NK-92 (cell line): ENCODE measurements around the gene MRPL51.

ENCODE experiments used
- DNase-seq: peaks from one replicate; lab custom pipeline; 2025; ENCODE audit not compliant: unreplicated experiment; lab: John Stamatoyannopoulos, UW

The MRPL51 gene

GRCh38 chr12:6462234-6462995, 30.6 kb downstream of the MRPL51 start:
- no peak for DNase-seq

DNA sequence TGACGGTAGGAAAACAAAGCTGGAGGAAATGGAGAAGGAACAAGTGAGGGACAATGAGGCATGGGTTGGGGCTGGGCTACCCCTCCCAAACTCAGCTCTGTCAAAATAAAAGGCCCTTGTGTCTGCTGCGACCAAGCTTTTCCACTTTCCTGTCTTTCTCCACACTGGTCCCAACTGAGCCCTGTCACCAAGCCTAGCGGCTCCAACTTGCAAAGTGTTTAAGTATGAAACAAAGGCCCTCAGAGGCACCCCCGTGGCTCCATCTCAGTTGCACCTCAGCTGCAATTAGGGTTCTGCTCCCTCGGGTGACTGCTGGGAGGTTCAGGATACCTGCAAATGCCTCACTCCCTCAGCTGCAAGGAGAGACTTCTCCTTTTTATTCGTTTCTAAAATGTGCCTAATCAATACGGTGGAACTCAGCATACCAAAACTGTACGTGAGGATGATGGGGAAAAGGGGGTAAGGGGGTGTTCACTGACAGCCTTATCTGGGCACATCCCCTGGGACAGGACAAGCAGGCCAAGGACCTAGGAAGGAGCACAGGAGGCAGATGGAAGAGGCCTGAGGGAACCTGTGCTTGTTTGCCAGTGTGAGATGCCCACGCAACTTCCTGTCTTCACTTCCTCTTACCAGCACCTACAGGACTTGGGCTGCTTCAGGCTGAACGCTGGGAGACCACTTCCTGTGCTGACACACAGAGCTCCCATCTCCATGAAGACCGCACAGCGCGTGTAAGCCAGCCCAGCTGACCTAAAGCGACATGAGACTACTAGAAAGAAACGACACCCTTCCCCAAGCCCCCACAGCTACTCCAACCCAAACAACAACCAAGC, 31.4 kb downstream of the MRPL51 start:
- peak; percentile 17 for DNase-seq

DNA sequence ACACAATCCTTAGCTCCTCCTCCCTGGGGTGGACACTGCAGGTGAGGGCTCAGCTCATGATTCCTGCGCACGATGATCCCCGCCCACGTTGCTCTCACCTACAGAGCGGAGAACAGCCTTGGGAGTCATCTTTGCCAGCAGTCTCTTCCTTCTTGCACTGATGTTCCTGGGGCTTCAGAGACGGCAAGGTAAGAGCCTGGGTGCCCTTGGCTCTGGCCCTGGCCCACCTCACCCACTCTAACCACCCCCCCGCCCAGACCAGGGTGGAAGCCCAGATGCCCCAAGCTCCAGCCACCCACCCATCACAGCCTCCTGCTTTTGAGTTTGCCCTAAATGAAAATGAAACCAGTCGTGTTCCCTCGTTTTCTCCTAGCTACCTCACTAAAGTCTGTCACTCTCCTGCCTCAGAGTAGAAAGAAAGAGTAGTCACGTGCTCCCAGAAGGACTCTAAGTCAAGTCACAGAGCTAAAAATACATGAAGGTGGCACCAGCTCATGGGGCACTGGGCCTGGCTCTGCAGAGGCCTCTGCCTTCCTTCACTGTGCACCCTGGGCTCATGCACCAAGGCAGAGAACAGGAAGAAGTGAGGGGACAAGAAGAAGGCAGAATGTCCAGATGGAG, 32.2 kb downstream of the MRPL51 start:
- no peak for DNase-seq

- DNase-seq: no peak
These were observed 34.1 kb downstream of the MRPL51 start for GRCh38 chr12:6459004-6459337.

GRCh38 chr12:6458281-6459003, 34.6 kb downstream of the MRPL51 start:
- DNase-seq: no peak

DNA sequence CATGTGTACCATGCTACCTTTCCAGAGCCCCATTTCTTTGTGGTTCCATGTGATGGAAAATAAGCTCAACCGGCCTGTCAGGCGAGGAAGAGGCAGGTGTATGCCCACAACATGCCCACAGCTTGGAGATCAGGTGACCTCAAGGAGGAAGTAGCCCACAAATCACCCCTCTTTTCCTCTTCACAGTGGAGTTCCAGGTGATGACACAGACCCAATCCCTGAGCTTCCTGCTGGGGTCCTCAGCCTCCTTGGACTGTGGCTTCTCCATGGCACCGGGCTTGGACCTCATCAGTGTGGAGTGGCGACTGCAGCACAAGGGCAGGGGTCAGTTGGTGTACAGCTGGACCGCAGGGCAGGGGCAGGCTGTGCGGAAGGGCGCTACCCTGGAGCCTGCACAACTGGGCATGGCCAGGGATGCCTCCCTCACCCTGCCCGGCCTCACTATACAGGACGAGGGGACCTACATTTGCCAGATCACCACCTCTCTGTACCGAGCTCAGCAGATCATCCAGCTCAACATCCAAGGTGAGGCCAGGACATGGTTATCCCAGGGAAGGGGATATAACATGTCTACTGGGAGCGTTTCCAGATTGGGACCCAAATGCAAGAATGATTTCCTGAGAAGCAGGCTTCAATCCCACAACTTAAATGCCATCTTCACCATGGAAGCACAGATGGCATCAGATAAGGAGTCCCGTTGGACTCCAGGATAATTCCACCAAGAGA, 35.7 kb downstream of the MRPL51 start:
- DNase-seq: no peak

DNA sequence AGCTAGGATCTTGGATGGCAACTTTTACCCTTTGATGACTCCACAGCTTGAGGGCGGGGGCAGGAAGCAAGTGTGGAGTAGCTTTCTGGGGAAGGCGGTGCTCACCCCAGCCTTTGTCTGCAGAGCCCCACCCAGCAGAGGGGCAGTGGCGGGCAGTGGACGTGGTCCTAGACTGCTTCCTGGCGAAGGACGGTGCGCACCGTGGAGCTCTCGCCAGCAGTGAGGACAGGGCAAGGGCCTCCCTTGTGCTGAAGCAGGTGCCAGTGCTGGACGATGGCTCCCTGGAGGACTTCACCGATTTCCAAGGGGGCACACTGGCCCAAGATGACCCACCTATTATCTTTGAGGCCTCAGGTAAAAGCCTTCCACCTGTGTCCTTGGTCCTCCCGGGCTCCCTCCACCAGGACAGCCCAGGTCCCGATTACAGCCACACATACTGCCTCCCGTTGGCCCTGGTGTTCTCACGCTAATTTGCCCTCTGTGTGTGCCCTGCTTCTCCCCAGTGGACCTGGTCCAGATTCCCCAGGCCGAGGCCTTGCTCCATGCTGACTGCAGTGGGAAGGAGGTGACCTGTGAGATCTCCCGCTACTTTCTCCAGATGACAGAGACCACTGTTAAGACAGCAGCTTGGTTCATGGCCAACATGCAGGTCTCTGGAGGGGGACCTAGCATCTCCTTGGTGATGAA, 40.0 kb downstream of the MRPL51 start:
- no peak for DNase-seq

DNA sequence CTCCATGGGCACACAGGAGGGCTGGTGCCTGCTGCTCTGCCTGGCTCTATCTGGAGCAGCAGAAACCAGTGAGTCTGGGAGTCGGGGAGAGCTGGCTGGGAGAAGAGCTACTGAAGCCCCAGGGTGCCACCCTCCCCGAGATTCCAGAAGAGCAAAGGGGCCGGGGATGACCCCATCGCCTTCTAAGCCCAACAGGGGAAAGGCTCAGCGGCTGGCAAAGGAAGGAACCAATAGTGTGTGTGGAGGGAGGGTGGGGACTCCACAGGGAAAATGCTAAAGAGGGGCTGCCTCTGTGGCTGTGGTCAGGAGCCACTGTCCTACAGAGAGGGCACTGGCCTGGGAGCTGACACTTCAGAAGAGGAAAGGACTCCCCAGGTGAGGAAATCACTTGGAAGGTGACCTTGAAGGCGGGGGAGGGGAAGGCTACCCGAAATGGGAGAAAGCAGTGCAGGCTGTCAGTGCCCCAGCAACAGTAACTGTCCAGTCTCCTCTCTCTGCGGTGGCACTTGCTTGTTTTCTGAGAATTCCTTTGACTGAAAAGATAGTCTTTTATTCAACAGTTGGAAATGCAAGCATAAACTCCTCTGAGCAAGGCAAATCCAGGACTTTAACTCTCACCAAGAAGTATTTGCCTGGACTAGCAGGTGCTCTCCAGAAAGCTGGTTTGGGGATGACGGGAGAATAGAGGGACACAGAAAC, 40.7 kb downstream of the MRPL51 start:
- no peak for DNase-seq

- peak; percentile 22 for DNase-seq
These were observed 41.5 kb downstream of the MRPL51 start, which contains the start of gene TAPBPL for GRCh38 chr12:6451348-6452244. TSS of gene TAPBPL (plus strand) at chr12:6452042. CDS start at chr12:6452249, 207 bp downstream.

DNA sequence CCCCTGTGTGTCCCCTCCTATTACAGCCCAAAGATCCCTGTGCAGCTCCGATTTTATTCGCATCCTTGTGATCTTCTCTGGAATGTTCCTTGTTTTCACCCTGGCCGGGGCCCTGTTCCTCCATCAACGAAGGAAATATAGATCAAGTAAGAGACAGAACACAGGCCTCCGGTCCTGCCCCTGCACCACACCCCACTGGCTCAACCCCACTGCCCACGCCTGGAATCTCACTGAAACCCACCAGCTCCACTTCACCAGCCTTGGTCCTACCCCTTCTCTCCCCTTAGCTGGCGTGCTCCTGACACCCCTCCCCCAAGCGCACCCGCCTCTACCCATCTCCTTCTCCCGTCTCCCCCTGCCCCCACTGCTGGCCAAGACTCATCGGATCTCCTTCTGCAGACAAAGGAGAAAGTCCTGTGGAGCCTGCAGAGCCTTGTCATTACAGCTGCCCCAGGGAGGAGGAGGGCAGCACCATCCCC, 42.2 kb downstream of the MRPL51 start:
- DNase-seq: no peak

- DNase-seq: no peak
These were observed 42.8 kb downstream of the MRPL51 start for GRCh38 chr12:6450091-6450868.

DNA sequence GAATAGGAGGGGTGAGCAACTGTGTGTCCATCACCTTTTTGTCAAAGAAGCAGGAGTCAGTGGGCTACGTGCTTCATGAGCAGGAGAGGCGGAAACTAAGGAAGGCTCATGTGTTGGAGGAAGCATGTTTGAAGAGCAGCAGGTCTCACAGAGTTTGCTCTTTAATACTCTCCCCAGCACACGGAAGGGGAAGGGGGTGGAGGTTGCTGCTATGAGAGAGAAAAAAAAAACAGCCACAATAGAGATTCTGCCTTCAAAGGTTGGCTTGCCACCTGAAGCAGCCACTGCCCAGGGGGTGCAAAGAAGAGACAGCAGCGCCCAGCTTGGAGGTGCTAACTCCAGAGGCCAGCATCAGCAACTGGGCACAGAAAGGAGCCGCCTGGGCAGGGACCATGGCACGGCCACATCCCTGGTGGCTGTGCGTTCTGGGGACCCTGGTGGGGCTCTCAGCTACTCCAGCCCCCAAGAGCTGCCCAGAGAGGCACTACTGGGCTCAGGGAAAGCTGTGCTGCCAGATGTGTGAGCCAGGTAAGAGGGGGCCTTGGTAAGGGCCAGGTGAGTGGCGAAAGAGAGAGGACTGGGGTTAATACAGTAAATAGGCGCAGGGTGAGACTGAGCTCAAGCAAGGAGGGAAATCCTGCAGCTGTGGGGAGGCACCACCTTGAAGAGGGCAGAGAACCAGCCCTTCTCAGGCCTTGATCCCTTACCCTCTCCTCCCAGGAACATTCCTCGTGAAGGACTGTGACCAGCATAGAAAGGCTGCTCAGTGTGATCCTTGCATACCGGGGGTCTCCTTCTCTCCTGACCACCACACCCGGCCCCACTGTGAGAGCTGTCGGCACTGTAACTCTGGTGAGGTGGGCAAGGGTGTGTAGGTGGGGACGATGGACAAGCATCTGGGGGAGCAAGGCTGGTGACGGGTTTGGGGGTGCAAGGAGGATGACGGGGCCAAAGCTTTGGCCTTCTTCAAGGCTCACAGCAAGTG, 48.1 kb downstream of the MRPL51 start, which contains the start of gene CD27:
Gene CD27, plus strand, starts transcription at position 252 of the 985 bp plus-strand sequence. Its CDS starts 141 bp downstream, at position 393.
- DNase-seq: no peak

DNA sequence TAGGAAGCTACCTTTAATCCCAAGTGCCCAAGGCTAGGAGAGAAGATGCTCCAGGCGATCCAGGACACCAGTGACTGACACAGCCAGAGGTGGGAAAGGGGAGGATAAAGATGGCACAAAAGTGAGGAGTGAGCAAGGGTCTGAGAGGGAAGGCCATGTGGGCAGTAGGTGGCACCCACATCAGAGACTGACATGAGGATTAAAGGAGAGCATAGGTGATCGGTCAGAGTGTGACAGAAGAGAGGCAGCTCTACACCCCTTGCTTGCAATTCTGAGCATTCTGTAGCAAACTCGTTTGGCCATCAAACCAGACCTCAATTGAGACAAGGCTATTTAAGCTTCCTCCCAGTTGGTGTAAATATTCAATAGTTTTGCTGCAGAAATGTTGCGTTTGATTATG, 49.0 kb downstream of the MRPL51 start:
- DNase-seq: no peak

DNA sequence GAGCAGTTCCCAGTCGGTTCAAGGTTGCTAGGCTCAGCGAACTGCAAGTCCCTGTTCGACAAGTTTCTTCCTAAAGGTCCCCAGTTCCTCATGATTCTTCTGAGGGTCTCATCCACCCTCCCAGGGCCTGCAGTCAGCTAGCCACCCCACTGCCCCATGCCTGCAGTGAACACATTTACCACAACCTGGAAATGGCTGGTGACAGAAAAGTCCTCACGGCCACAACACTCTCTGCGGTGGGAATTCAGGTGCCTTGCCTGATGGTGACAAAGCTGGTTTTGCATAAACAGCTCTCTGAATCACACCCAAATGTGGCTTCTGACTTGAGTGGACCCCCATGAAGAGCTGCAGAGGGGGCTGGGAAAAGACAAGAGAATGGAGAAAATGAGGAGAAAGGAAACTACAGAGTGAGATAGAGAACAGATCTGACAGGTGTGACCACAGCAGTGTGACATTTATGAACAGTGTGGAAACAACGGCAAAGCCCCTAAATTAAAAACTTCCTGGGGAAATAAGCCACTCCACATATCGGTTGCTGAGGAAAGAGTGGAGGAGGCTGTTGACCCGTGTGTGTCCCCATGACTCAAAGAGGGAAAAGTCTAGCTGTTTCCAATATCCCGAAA, 49.6 kb downstream of the MRPL51 start:
- DNase-seq: no peak

DNA sequence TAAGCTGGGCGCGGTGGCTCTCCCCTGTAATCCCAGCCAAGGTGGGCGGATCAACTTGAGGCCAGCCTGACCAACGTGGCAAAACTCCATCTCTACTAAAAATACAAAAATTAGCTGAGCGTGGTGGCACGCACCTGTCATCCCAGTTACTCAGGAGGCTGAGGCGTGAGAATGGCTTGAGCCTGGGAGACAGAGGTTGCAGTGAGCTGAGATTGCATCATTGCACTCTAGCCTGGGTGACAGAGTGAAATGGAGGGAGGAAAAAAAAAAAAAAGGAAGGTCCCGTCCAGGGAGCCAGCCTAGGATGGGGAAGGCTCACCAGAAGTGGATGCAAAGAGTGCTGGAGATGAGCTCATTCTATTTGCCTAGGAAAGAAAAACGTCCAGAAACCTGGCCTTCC, 50.2 kb downstream of the MRPL51 start:
- DNase-seq: no peak
